ENCODE data around the gene PTK6. TPM values are rescaled to one million over a fixed set of nuclear protein-coding genes. Genes with fewer than 3 reads are reported as not detected.
A peak's percentile ranks its signal among the peaks of the same experiment; 100 is the strongest.

PTK6 gene
- total and polyA plus RNA-seq, 2 of the 13 experiments (the other 11 are each of a cell fraction or from before 2014, with no cell fraction given), result 0.08 TPM; not detected in 1

- peak; percentile 89; the same call in 1 of the 2 replicates for TF ChIP-seq ZBTB4 (CRISPR knock-in tag; IDR thresholded peaks at IDR 0.05; ENCODE audit: borderline replicate concordance)
- TF ChIP-seq HNRNPUL1 (IDR thresholded peaks at IDR 0.05; ENCODE audit: low read depth, low read length), result no peak
- no peak for TF ChIP-seq PHB2 (IDR thresholded peaks at IDR 0.05; ENCODE audit: partially characterized antibody)
- peak; percentile 64 for TF ChIP-seq ZBTB14 (CRISPR knock-in tag; IDR thresholded peaks at IDR 0.05)
- TF ChIP-seq, protein P1, sequence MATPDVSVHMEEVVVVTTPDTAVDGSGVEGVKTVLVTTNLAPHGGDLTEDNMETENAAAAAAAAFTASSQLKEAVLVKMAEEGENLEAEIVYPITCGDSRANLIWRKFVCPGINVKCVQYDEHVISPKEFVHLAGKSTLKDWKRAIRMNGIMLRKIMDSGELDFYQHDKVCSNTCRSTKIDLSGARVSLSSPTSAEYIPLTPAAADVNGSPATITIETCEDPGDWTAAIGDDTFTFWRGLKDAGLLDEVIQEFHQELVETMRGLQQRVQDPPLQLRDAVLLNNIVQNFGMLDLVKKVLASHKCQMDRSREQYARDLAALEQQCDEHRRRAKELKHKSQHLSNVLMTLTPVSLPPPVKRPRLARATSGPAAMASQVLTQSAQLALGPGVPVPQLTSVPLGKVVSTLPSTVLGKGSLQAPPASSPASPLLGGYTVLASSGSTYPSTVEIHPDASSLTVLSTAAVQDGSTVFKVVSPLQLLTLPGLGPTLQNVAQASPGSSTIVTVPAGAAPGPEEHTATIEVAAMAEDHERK (CRISPR knock-in tag; IDR thresholded peaks at IDR 0.05; ENCODE audit: low read depth), result 0 out of 2 replicates have a peak, but pooled peaks have one; percentile 39
- TF ChIP-seq ZNF503 (CRISPR knock-in tag; IDR thresholded peaks at IDR 0.05), result peak; percentile 60; the same call in 1 of the 2 replicates
- TF ChIP-seq, protein P2, sequence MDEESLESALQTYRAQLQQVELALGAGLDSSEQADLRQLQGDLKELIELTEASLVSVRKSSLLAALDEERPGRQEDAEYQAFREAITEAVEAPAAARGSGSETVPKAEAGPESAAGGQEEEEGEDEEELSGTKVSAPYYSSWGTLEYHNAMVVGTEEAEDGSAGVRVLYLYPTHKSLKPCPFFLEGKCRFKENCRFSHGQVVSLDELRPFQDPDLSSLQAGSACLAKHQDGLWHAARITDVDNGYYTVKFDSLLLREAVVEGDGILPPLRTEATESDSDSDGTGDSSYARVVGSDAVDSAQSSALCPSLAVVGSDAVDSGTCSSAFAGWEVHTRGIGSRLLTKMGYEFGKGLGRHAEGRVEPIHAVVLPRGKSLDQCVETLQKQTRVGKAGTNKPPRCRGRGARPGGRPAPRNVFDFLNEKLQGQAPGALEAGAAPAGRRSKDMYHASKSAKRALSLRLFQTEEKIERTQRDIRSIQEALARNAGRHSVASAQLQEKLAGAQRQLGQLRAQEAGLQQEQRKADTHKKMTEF (CRISPR knock-in tag; IDR thresholded peaks at IDR 0.05), result peak; percentile 97
- TF ChIP-seq HMG20B (CRISPR knock-in tag; conservative IDR thresholded peaks at IDR 0.05), result 0 out of 2 replicates have a peak, but pooled peaks have one; percentile 10
- TF ChIP-seq, protein P3, sequence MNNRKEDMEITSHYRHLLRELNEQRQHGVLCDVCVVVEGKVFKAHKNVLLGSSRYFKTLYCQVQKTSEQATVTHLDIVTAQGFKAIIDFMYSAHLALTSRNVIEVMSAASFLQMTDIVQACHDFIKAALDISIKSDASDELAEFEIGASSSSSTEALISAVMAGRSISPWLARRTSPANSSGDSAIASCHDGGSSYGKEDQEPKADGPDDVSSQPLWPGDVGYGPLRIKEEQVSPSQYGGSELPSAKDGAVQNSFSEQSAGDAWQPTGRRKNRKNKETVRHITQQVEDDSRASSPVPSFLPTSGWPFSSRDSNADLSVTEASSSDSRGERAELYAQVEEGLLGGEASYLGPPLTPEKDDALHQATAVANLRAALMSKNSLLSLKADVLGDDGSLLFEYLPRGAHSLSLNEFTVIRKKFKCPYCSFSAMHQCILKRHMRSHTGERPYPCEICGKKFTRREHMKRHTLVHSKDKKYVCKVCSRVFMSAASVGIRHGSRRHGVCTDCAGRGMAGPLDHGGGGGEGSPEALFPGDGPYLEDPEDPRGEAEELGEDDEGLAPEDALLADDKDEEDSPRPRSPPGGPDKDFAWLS (CRISPR knock-in tag; IDR thresholded peaks at IDR 0.05; ENCODE audit: borderline replicate concordance), result peak; percentile 95
- TF ChIP-seq GZF1 (CRISPR knock-in tag; IDR thresholded peaks at IDR 0.05), result 0 out of 2 replicates have a peak, but pooled peaks have one; percentile 26
- peak; percentile 54; the same call in 1 of the 2 replicates for TF ChIP-seq BCL6 (CRISPR knock-in tag; IDR thresholded peaks at IDR 0.05)
- peak in 1 of 2 experiments; percentile 27; a peak in 2 of 4 replicates for TF ChIP-seq NR2F1 (CRISPR knock-in tag; IDR thresholded peaks at IDR 0.05)
- no peak for TF ChIP-seq PTBP1 (IDR thresholded peaks at IDR 0.05; ENCODE audit: low read depth, low read length, poor library complexity, severe bottlenecking)
- TF ChIP-seq TOPORS (CRISPR knock-in tag; IDR thresholded peaks at IDR 0.05), result peak; percentile 80
These were observed 488 bp upstream of the PTK6 start (continued) for GRCh38 chr20:63537525-63538203.

All from HepG2 (cell line).